ENCODE data around the gene LGR6.

DNA sequence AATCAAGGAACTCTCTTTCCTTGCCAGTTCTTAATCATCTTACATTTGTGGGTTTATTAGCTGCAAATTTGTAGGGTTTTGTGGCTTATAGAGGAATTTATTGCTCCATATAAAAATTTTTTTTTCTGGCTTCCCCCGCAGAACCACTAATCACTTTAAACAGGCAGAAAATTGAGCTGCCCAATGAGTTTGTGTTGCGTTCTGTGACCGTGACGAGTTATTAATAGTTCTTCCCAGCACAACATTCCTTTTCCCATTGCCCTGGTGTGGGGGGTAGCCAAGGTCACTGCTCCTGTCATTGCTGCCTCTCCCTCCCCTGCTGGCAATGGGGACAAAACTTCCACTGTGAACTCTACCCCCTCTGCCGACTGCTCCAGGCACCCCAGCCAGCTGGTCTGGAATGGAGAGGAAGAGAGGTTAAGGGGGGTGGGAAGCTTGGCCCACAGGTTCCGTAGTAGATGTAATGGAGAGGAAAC, 93.1 kb downstream of the LGR6 start:
- TF ChIP-seq, protein P1, sequence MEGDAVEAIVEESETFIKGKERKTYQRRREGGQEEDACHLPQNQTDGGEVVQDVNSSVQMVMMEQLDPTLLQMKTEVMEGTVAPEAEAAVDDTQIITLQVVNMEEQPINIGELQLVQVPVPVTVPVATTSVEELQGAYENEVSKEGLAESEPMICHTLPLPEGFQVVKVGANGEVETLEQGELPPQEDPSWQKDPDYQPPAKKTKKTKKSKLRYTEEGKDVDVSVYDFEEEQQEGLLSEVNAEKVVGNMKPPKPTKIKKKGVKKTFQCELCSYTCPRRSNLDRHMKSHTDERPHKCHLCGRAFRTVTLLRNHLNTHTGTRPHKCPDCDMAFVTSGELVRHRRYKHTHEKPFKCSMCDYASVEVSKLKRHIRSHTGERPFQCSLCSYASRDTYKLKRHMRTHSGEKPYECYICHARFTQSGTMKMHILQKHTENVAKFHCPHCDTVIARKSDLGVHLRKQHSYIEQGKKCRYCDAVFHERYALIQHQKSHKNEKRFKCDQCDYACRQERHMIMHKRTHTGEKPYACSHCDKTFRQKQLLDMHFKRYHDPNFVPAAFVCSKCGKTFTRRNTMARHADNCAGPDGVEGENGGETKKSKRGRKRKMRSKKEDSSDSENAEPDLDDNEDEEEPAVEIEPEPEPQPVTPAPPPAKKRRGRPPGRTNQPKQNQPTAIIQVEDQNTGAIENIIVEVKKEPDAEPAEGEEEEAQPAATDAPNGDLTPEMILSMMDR (conservative IDR thresholded peaks at IDR 0.05; ENCODE audit: low read depth, low read length): peak; percentile 23; the same call in 1 of the 2 replicates
- TF ChIP-seq EZH2 (IDR thresholded peaks at IDR 0.05; ENCODE audit: low read length, unreplicated experiment) (no peak), EZH2phosphoT487 (IDR thresholded peaks at IDR 0.05; ENCODE audit: borderline replicate concordance, low read length) (no peak)

Measured in PC-3 (cell line).